GM23338 (cell line): ENCODE measurements around the gene AP4S1. TPM values are rescaled to one million over a fixed set of nuclear protein-coding genes. Genes with fewer than 3 reads are reported as not detected.

ENCODE experiments used
- ATAC-seq: fragments of 200-7000 bp; cut with Tn5 transposase; 3 replicates; pipeline ENCODE4 v1.9.1; 2020
- DNase-seq: peaks from one replicate; pipeline ENCODE4 v3.0.0-alpha.2; 2015; ENCODE audit warnings: low spot score
- H2AFZ ChIP-seq: fragments of 200-600 bp; sonication (generic); 2 replicates; pipeline ENCODE4 v1.8.0; 2016; ENCODE audit warnings: antibody characterized with exemption, mild to moderate bottlenecking, moderate library complexity
- H3F3A ChIP-seq: fragments of 200-600 bp; sonication (generic); replicated peaks from 2 replicates; pipeline ENCODE4 v1.8.0; 2017; ENCODE audit warnings: antibody characterized with exemption, mixed run types, low read depth
- H3K27ac ChIP-seq: fragments of 200-600 bp; sonication (generic); 2 replicates; pipeline ENCODE4 v1.6.1; 2016; ENCODE audit warnings: low read depth
- H3K27me3 ChIP-seq: fragments of 200-600 bp; sonication (generic); 2 replicates; pipeline ENCODE4 v1.8.0; 2016; ENCODE audit warnings: mild to moderate bottlenecking, mixed run types, moderate library complexity; ENCODE audit not compliant: insufficient read depth
- H3K36me3 ChIP-seq: fragments of 200-600 bp; sonication (generic); 2 replicates; pipeline ENCODE4 v1.8.0; 2016; ENCODE audit warnings: mild to moderate bottlenecking; ENCODE audit not compliant: insufficient read depth
- H3K4me1 ChIP-seq: fragments of 200-600 bp; sonication (generic); 2 replicates; pipeline ENCODE4 v1.8.0; 2016; ENCODE audit warnings: mild to moderate bottlenecking, moderate library complexity; ENCODE audit not compliant: insufficient read depth
- H3K4me2 ChIP-seq: fragments of 200-600 bp; sonication (generic); 2 replicates; pipeline ENCODE4 v1.7.1; 2017; ENCODE audit warnings: mixed run types
- H3K4me3 ChIP-seq: fragments of 200-600 bp; sonication (generic); 2 replicates; pipeline ENCODE4 v1.6.1; 2016; ENCODE audit warnings: mixed run types
- H3K79me2 ChIP-seq: fragments of 200-600 bp; sonication (generic); replicated peaks from 2 replicates; pipeline ENCODE4 v1.8.0; 2017; ENCODE audit warnings: mild to moderate bottlenecking; ENCODE audit not compliant: insufficient read depth
- H3K9me2 ChIP-seq: fragments of 200-600 bp; sonication (generic); 2 replicates; pipeline ENCODE4 v1.8.0; 2017; ENCODE audit not compliant: insufficient read depth
- H4K20me1 ChIP-seq: fragments of 200-600 bp; sonication (generic); replicated peaks from 2 replicates; pipeline ENCODE4 v1.8.0; 2017; ENCODE audit warnings: mild to moderate bottlenecking; ENCODE audit not compliant: insufficient read depth
- H3K27ac Mint-ChIP-seq: 2 replicates; pipeline ENCODE4 v1.8.0; 2020; ENCODE audit warnings: inconsistent platforms, mild to moderate bottlenecking, moderate library complexity, mixed read lengths
- H3K27me3 Mint-ChIP-seq: 3 replicates; pipeline ENCODE4 v1.8.0; 2022; ENCODE audit warnings: low read depth, mild to moderate bottlenecking, moderate library complexity, mixed read lengths, inconsistent platforms; ENCODE audit not compliant: insufficient read depth, poor library complexity
- H3K36me3 Mint-ChIP-seq: 3 replicates; pipeline ENCODE4 v1.8.0; 2021; ENCODE audit warnings: low read depth, mild to moderate bottlenecking, inconsistent platforms, moderate library complexity, mixed read lengths
- H3K4me1 Mint-ChIP-seq: 3 replicates; pipeline ENCODE4 v1.8.0; 2020; ENCODE audit warnings: mild to moderate bottlenecking, inconsistent platforms, mixed read lengths
- H3K4me3 Mint-ChIP-seq: 3 replicates; pipeline ENCODE4 v1.8.0; 2021; ENCODE audit warnings: moderate library complexity, mild to moderate bottlenecking, inconsistent platforms, mixed read lengths
- H3K9me3 Mint-ChIP-seq: 3 replicates; pipeline ENCODE4 v1.8.0; 2020; ENCODE audit warnings: moderate library complexity, mild to moderate bottlenecking, inconsistent platforms, mixed read lengths
- ETS1 ChIP-seq: IDR thresholded peaks from 2 replicates; pipeline ENCODE4 v1.6.1; 2016; ENCODE audit warnings: antibody characterized with exemption
- EZH2 ChIP-seq: fragments of 200-600 bp; sonication (generic); IDR thresholded peaks from one replicate; pipeline ENCODE4 v1.8.0; 2017; ENCODE audit warnings: antibody characterized with exemption, mild to moderate bottlenecking, low read depth; ENCODE audit not compliant: unreplicated experiment
- EZH2phosphoT487 ChIP-seq: fragments of 200-600 bp; sonication (generic); IDR thresholded peaks from one replicate; pipeline ENCODE4 v1.8.1; 2018; ENCODE audit warnings: antibody characterized with exemption; ENCODE audit not compliant: unreplicated experiment
- JUNB ChIP-seq: IDR thresholded peaks from one replicate; pipeline ENCODE4 v1.6.1; 2016; ENCODE audit warnings: antibody characterized with exemption; ENCODE audit not compliant: unreplicated experiment
- NANOG ChIP-seq: IDR thresholded peaks from 2 replicates; pipeline ENCODE4 v1.6.1; 2016; ENCODE audit warnings: antibody characterized with exemption, borderline replicate concordance
- POLR2AphosphoS5 ChIP-seq: IDR thresholded peaks from 2 replicates; pipeline ENCODE4 v1.6.1; 2016; ENCODE audit warnings: antibody characterized with exemption, low read depth
- REST ChIP-seq: IDR thresholded peaks from one replicate; pipeline ENCODE4 v1.6.1; 2018; ENCODE audit warnings: antibody characterized with exemption; ENCODE audit not compliant: unreplicated experiment
- ZNF331 ChIP-seq: fragments of 250-450 bp; sonication (Bioruptor Pico); IDR thresholded peaks from 2 replicates; pipeline ENCODE4 v1.5.0; 2020; ENCODE audit warnings: low read depth, mild to moderate bottlenecking, moderate library complexity
- ZNF462 ChIP-seq: fragments of 250-450 bp; sonication (Bioruptor Pico); IDR thresholded peaks from 2 replicates; pipeline ENCODE4 v1.5.0; 2020; ENCODE audit warnings: mild to moderate bottlenecking, moderate library complexity
- polyA plus RNA-seq: library from polyadenylated mRNA; unstranded; fragments of >200 nt; fragmentation: Nextera tagmentation; extraction: Ambion mirVana; gene quantifications from 2 replicates; pipeline ENCODE4 v1.2.1, GENCODE V29; 2016
- total RNA-seq: library from RNA; depleted of rRNA; stranded (reverse); fragments of >200 nt; shearing (Covaris generic); gene quantifications from 2 replicates; pipeline ENCODE4 v1.2.3, GENCODE V29; 2014

The AP4S1 gene
- total and polyA plus RNA-seq, 2 experiments from 2014 or later = 13.4 to 15.7 TPM

GRCh38 chr14:31024577-31025366, 677 bp upstream of the AP4S1 start:
- Histone ChIP-seq H3K79me2 (peaks cover 81% of the 10 kb centered on the region), H3K4me3 (peak overlapping the region; percentile 72), H2AFZ (no peak overlapping the region), H3K36me3 (no peaks in the 10 kb centered on the region), H3K27me3 (no peaks in the 10 kb centered on the region), H3K4me1 (peaks cover 20% of the 10 kb centered on the region), H3F3A (peaks cover 11% of the 10 kb centered on the region), H3K9me2 (no peaks in the 10 kb centered on the region), H4K20me1 (peaks cover 35% of the 10 kb centered on the region), H3K27ac (peak overlapping the region; percentile 97), H3K4me2 (peak overlapping the region; percentile 91)
- ATAC-seq (no peak), DNase-seq (no peak)
- Mint-ChIP-seq H3K27ac (peak overlapping the region; percentile 79), H3K36me3 (peaks cover 11% of the 10 kb centered on the region), H3K27me3 (peaks cover 4% of the 10 kb centered on the region), H3K9me3 (no peaks in the 10 kb centered on the region; the same call in 2 of the 3 replicates), H3K4me3 (peak overlapping the region; percentile 86), H3K4me1 (peaks cover 33% of the 10 kb centered on the region)
- TF ChIP-seq EZH2phosphoT487 (no peak), JUNB (no peak), REST (no peak), EZH2 (no peak), NANOG (no peak), ETS1 (no peak), ZNF331 (CRISPR knock-in tag) (no peak), ZNF462 (CRISPR knock-in tag) (no peak), POLR2AphosphoS5 (no peak)
